HUES6 (cell line): Measurements from ENCODE around the gene PYGO2.

Experiments
- H3K27ac ChIP-seq: 2 replicates; pipeline ENCODE4 v1.7.0; 2013; ENCODE audit warnings: low read depth, mild to moderate bottlenecking, low read length, inconsistent platforms
- H3K27me3 ChIP-seq: 2 replicates; pipeline ENCODE4 v1.6.1; 2013; ENCODE audit warnings: low read length; ENCODE audit not compliant: control insufficient read depth, insufficient read depth
- H3K36me3 ChIP-seq: 2 replicates; pipeline ENCODE4 v1.6.1; 2013; ENCODE audit warnings: low read length; ENCODE audit not compliant: control insufficient read depth, insufficient read depth
- H3K4me1 ChIP-seq: 2 replicates; pipeline ENCODE4 v1.6.1; 2013; ENCODE audit warnings: low read length; ENCODE audit not compliant: control insufficient read depth, insufficient read depth
- H3K4me3 ChIP-seq: 2 replicates; pipeline ENCODE4 v1.5.1; 2013; ENCODE audit warnings: low read depth, low read length
- H3K9ac ChIP-seq: one replicate; pipeline ENCODE4 v1.6.1; 2013; ENCODE audit warnings: mild to moderate bottlenecking, low read length
- H3K9me3 ChIP-seq: 2 replicates; pipeline ENCODE4 v1.6.1; 2013; ENCODE audit warnings: low read depth, low read length; ENCODE audit not compliant: control insufficient read depth, insufficient read depth

Gene PYGO2

DNA sequence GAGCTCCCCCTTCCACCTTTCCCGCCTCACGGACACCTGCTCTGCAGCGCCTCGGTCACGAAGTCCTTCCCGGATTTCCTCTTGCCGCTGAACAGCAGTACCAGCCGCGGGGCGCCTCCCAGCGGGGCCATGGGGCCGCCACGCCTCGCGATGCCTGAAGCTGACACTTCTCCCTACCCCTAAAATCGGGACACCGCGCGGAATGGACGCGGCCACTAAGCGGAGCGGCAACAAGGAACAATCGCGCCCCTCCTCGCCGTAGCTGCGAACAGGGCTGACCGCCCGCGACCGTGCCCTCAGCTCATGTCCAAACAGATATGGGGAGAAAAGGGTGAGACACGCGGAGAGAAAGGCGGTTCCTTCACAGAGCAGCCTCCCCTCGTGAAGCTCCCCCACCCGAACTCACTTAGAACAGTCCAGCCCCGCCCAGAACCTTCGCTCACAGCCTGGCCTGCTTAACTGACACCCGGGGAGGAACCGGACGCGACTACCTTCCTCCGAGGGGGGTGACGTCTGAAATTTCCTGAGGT is 25.0 kb downstream of the PYGO2 start, which contains the start of gene PMVK:
TSS of gene PMVK (minus strand) at position 165 of the 530 bp plus-strand sequence. CDS start at position 131, 34 bp downstream.
- Histone ChIP-seq H3K4me1 (peaks cover 6% of the 10 kb centered on the region; the same call in 1 of the 2 replicates), H3K9me3 (no peaks in the 10 kb centered on the region), H3K27me3 (no peaks in the 10 kb centered on the region), H3K36me3 (no peaks in the 10 kb centered on the region), H3K9ac (peak within 1 kb of the TSS; percentile 93), H3K4me3 (peak within 1 kb of the TSS; percentile 69), H3K27ac (peak within 1 kb of the TSS; percentile 96)

DNA sequence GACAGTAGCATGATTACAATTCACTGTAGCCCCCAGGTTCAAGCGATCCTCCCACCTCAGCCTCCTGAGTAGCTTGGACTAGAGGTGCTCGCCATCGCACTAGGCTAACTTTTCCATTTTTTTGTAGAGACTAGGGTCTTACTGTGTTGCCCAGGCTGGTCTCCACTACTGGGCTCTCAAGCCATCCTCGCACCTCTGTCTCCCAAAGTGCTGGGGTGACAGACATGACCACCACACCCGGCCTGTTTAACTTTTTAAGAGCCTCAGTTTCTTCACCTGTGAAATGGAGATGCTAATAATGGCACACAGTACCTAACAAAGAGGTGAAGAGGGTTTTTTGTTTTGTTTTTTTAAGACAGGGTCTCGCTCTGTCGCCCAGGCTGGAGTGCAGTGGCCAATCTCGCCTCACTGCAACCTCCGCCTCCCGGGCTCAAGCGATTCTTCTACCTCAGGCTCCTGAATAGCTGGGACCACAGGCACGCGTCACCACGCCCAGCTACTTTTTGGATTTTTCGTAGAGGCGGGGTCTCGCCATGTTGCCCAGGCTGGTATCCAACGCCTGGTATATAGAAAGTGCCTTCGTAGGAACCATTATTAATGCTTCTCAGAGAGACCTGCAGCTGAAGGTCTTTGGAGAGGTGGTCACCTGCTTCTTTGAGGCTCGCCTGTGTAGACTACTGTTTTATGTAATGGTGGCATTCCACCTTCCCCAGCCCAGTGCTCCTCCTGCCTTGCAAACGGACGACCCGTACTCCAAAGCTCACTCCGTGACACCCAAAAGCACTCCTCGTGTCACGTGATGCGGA is 25.6 kb downstream of the PYGO2 start:
- H3K27ac ChIP-seq = peak overlapping the region; percentile 96; the same call in 1 of the 2 replicates
- H3K27me3 ChIP-seq = no peaks in the 10 kb centered on the region
- H3K36me3 ChIP-seq = no peaks in the 10 kb centered on the region; the same call in 1 of the 2 replicates
- peak overlapping the region; percentile 69 for H3K4me3 ChIP-seq
- H3K4me1 ChIP-seq = peaks cover 3% of the 10 kb centered on the region; the same call in 1 of the 2 replicates
- H3K9me3 ChIP-seq = no peaks in the 10 kb centered on the region
- H3K9ac ChIP-seq = peak overlapping the region; percentile 93

DNA sequence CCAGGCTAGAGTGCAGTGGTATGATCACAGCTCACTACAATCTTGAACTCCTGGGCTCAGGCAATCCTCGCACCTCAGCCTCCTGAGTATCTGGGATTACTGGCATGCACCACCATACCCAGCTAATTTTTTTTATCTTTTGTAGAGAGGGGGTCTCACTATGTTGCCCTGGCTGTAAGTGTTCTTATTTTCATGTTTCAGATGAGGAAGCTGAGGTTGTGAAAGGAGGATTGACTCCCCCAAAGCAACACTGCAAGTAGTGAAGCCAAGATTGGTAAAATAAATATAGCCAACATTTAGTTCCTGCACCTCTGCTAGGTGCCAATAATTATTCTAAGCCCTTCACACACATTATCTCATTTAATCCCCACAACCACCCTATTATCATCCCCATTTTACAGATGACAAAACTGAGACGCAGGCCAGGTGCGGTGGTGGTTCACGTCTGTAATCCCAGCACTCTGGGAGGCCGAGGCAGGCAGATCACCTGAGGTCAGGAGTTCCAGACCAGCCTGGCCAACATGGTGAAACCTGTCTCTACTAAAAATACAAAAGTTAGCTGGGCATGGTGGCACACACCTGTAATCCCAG is 27.1 kb downstream of the PYGO2 start:
- H3K27ac ChIP-seq = no peak overlapping the region
- no peak overlapping the region for H3K4me3 ChIP-seq
- no peaks in the 10 kb centered on the region for H3K27me3 ChIP-seq
- H3K4me1 ChIP-seq = peaks cover 3% of the 10 kb centered on the region; the same call in 1 of the 2 replicates
- no peaks in the 10 kb centered on the region for H3K9me3 ChIP-seq
- H3K9ac ChIP-seq = no peak overlapping the region
- H3K36me3 ChIP-seq = no peaks in the 10 kb centered on the region; the same call in 1 of the 2 replicates

DNA sequence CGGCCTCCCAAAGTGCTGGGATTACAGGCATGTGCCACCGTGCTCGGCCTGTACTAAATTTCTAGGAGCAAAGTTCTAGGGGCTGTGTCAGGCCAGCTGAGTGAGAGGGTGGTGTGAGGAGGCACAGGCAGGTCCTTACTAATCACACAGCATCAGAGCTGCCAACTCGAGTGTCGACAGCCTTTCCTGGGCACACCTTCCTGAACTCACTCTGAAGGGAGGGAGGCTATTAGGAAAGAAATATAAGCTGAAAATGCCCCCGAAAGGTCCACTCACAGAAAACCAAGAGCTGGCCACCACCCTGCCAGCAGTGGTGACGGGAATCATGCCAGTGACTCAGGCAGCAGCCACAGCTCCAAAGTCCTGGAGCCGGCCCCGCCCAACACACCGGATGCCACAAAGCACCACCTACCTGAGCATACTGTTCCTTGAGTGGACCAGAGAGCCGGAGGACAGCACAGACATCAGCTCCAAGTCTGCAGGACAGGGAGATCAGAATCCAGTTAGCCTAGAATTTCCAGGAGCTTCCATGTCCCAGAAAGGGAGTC is 29.6 kb downstream of the PYGO2 start:
- Histone ChIP-seq H3K9me3 (no peaks in the 10 kb centered on the region), H3K4me3 (no peak overlapping the region), H3K4me1 (no peaks in the 10 kb centered on the region; the same call in 1 of the 2 replicates), H3K9ac (no peak overlapping the region), H3K36me3 (peaks cover 6% of the 10 kb centered on the region), H3K27me3 (no peaks in the 10 kb centered on the region), H3K27ac (no peak overlapping the region)

- Histone ChIP-seq H3K36me3 (peaks cover 38% of the 10 kb centered on the region), H3K27ac (no peak overlapping the region), H3K9me3 (no peaks in the 10 kb centered on the region), H3K4me1 (no peaks in the 10 kb centered on the region), H3K9ac (no peak overlapping the region), H3K27me3 (no peaks in the 10 kb centered on the region), H3K4me3 (no peak overlapping the region)
Measured at GRCh38 chr1:154926201-154926600, 35.4 kb downstream of the PYGO2 start.

DNA sequence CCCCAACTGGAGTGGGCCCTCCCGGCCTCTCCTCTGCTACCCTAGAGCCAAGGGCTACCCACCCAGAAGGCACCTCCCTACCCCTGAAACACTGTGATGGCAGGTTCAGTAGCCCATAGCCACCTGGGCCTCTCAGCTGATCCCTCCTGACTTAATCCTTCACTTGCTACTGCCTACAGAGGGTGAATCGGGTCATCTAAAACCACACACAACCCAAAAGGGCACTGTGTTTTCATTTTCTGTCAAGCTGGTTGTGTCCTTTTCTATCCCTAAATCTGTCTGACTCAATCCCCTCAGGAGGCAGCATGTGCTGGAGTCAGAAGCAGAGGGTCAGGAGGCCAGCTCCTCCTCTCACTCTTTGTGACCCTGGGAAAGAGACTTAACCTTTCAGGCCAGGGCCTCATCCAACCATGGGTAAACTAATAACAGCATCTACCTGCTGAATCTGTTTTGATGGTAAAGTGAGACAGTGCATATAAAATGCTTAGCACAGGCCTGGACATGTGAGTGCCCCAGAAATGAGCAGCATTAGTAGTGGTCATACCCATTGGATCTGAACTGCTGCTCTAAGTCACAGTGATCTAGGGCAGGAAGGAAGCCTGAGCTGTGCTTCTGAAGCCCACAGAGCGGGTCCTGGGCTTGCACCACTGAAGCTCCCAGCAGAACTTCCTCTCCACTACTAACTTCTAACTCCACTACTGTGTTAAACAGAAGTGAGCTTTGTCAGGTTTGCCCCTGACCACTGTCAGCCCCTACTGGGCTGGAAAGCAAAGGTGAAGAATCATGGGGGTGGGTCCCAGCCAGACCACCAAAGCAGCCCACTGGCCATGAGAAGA is 36.0 kb downstream of the PYGO2 start:
- no peaks in the 10 kb centered on the region for H3K9me3 ChIP-seq
- H3K9ac ChIP-seq = no peak overlapping the region
- H3K27ac ChIP-seq = no peak overlapping the region
- no peak overlapping the region for H3K4me3 ChIP-seq
- H3K27me3 ChIP-seq = no peaks in the 10 kb centered on the region
- no peaks in the 10 kb centered on the region for H3K4me1 ChIP-seq
- peaks cover 38% of the 10 kb centered on the region for H3K36me3 ChIP-seq

- Histone ChIP-seq H3K27me3 (no peaks in the 10 kb centered on the region), H3K9ac (no peak overlapping the region), H3K4me3 (no peak overlapping the region), H3K27ac (no peak overlapping the region), H3K36me3 (peaks cover 38% of the 10 kb centered on the region), H3K9me3 (no peaks in the 10 kb centered on the region), H3K4me1 (no peaks in the 10 kb centered on the region)
Measured at GRCh38 chr1:154923695-154924094, 37.9 kb downstream of the PYGO2 start.

DNA sequence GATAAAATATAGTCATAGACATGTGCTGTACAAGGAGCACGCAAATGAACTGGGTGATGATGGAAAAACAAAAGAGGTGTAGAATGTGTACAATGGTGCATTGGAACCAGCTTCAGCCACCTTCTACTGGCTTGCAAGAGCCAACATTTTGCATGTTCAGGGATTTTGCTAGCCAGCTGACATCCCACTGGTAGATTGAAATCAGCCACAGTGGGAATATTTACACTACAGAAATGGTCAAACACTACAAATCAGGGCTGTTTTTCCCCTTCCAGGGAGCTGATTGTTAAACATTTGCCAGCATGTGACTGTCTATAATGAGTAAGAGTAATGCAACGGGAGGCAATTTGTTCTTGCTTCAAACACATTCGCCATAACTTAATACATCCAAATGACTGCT is 48.3 kb downstream of the PYGO2 start:
- Histone ChIP-seq H3K27ac (no peak overlapping the region), H3K27me3 (no peaks in the 10 kb centered on the region), H3K4me3 (no peak overlapping the region), H3K36me3 (no peaks in the 10 kb centered on the region), H3K9me3 (peaks cover 18% of the 10 kb centered on the region), H3K4me1 (no peaks in the 10 kb centered on the region), H3K9ac (no peak overlapping the region)

DNA sequence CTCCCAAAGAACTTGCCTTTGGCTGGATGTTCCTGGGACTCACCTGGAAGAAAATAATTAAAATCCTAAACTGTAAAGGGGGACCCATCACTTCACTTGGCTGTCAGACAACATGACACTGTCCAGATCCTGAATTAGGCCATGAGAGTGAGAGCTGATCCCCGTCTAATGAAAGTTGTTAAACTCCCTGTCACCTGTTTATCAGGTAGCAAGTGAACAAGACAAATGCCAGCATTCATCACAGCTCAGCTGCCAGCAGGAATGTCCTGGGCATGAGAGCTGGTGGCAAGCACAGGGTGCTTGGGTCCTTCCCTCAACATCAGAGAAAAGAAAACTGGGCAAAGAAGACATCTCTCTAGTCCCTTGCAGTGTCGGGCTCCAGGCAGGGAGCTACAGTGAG is 48.8 kb downstream of the PYGO2 start:
- Histone ChIP-seq H3K4me3 (no peak overlapping the region), H3K9ac (no peak overlapping the region)

GRCh38 chr1:154911691-154912550 is 49.7 kb downstream of the PYGO2 start:
- Histone ChIP-seq H3K9me3 (peaks cover 28% of the 10 kb centered on the region), H3K27ac (no peak overlapping the region), H3K27me3 (no peaks in the 10 kb centered on the region), H3K4me3 (no peak overlapping the region), H3K4me1 (no peaks in the 10 kb centered on the region), H3K9ac (no peak overlapping the region), H3K36me3 (no peaks in the 10 kb centered on the region)

More for the DNA sequence above, 48.8 kb downstream of the PYGO2 start:
- Histone ChIP-seq H3K27ac (no peak overlapping the region), H3K27me3 (no peaks in the 10 kb centered on the region), H3K9me3 (peaks cover 24% of the 10 kb centered on the region), H3K4me1 (no peaks in the 10 kb centered on the region), H3K36me3 (no peaks in the 10 kb centered on the region)
